B cell (primary cell): Measurements from ENCODE around the gene DIS3.

Source experiments
- CTCF ChIP-seq: fragments of 200-600 bp; IDR thresholded peaks from one replicate; pipeline ENCODE4 v1.8.0; 2022; ENCODE audit warnings: antibody characterized with exemption, mild to moderate bottlenecking
- EZH2 ChIP-seq: IDR thresholded peaks from 2 replicates; pipeline ENCODE4 v1.6.1; 2012; ENCODE audit warnings: borderline replicate concordance, low read depth, mild to moderate bottlenecking, moderate library complexity, low read length; ENCODE audit not compliant: insufficient read depth, poor library complexity, severe bottlenecking

- TF ChIP-seq CTCF, result no peak
- TF ChIP-seq EZH2, result no peak
Observed at GRCh38 chr13:72788831-72789230, 7.1 kb upstream of the DIS3 start.
